GM18508 (cell line): Measurements from ENCODE around the gene SAP30BP.

ENCODE experiments used
- ATAC-seq: cut with Tn5 transposase; IDR thresholded peaks from one replicate; pipeline ENCODE4 v1.9.1; 2021; ENCODE audit warnings: moderate number of reproducible peaks; ENCODE audit not compliant: insufficient read depth, unreplicated experiment

SAP30BP gene

GRCh38 chr17:75666959-75667790 lies at the start of gene SAP30BP, which contains the start of gene RECQL5:
SAP30BP (plus strand) TSS chr17:75667338; CDS start chr17:75667373, 35 bp downstream.
RECQL5 (minus strand) TSS chr17:75667154; CDS start chr17:75666557, 597 bp downstream.
- ATAC-seq, result no peak

- no peak for ATAC-seq
These were observed 49.5 kb upstream of the SAP30BP start for GRCh38 chr17:75617675-75618074.

GRCh38 chr17:75619506-75620431 lies 47.4 kb upstream of the SAP30BP start:
- ATAC-seq, result no peak

GRCh38 chr17:75621489-75621888 lies 45.6 kb upstream of the SAP30BP start:
- ATAC-seq, result no peak

- no peak for ATAC-seq
These were observed 45.1 kb upstream of the SAP30BP start for GRCh38 chr17:75622076-75622475.

- no peak for ATAC-seq
These were observed 44.3 kb upstream of the SAP30BP start for GRCh38 chr17:75622771-75623273.

- no peak for ATAC-seq
These were observed 43.8 kb upstream of the SAP30BP start for GRCh38 chr17:75623386-75623785.

GRCh38 chr17:75624021-75624420 lies 43.1 kb upstream of the SAP30BP start:
- ATAC-seq, result no peak

- ATAC-seq, result no peak
These were observed 42.3 kb upstream of the SAP30BP start for GRCh38 chr17:75624714-75625345.

- no peak for ATAC-seq
These were observed 41.2 kb upstream of the SAP30BP start for GRCh38 chr17:75625813-75626486.

GRCh38 chr17:75626496-75627038 lies 40.6 kb upstream of the SAP30BP start:
- no peak for ATAC-seq

- ATAC-seq, result no peak
These were observed 40.0 kb upstream of the SAP30BP start for GRCh38 chr17:75627094-75627493.

GRCh38 chr17:75628425-75628824 lies 38.7 kb upstream of the SAP30BP start:
- ATAC-seq, result no peak

GRCh38 chr17:75629157-75629556 lies 38.0 kb upstream of the SAP30BP start:
- no peak for ATAC-seq

- ATAC-seq, result no peak
These were observed 36.8 kb upstream of the SAP30BP start for GRCh38 chr17:75630071-75630917.

GRCh38 chr17:75631353-75631752 lies 35.8 kb upstream of the SAP30BP start:
- ATAC-seq, result no peak

- no peak for ATAC-seq
These were observed 34.7 kb upstream of the SAP30BP start for GRCh38 chr17:75632428-75632827.

- ATAC-seq, result no peak
These were observed 34.2 kb upstream of the SAP30BP start, which contains the start of gene SMIM5 for GRCh38 chr17:75632863-75633485. SMIM5 (plus strand) TSS chr17:75633434; CDS start chr17:75640202, 6,768 bp downstream.
